Stimulated activated CD4-positive, alpha-beta T cell treated with anti-CD3 and anti-CD28 coated beads, TNF-alpha, amount 100 ng/mL, for 1 hour (primary cell): ENCODE measurements around the gene CALN1.
"Not testable (repeated sequence)": the region's sequence is repeated elsewhere in the genome, so short reads cannot be mapped to it uniquely, and the experiment has no call there.

Source experiments
- DNase-seq, 3 donors: peaks; one replicate each; pipeline ENCODE4 v3.0.0-alpha.2; 2020; ENCODE audit warnings: low read depth in 3 of 3, low spot score in 1 of 3

The CALN1 gene

GRCh38 chr7:72272479-72272878 lies 139.7 kb downstream of the CALN1 start:
- DNase-seq: no peak

GRCh38 chr7:72268796-72269195 lies 143.3 kb downstream of the CALN1 start:
- DNase-seq: no peak

- DNase-seq: no peak
These were observed 144.0 kb downstream of the CALN1 start for GRCh38 chr7:72268090-72268489.

- no peak for DNase-seq
These were observed 144.8 kb downstream of the CALN1 start for GRCh38 chr7:72267291-72267800.

- DNase-seq: no peak
These were observed 145.4 kb downstream of the CALN1 start for GRCh38 chr7:72266771-72267170.

- DNase-seq: no peak
These were observed 146.8 kb downstream of the CALN1 start for GRCh38 chr7:72265071-72265904.

- no peak for DNase-seq
These were observed 151.7 kb downstream of the CALN1 start for GRCh38 chr7:72260406-72260805.

- no peak for DNase-seq
These were observed 154.1 kb downstream of the CALN1 start for GRCh38 chr7:72258074-72258473.

GRCh38 chr7:72254455-72254854 lies 157.7 kb downstream of the CALN1 start:
- no peak for DNase-seq

GRCh38 chr7:72249106-72249505 lies 163.0 kb downstream of the CALN1 start:
- no peak for DNase-seq

- no peak for DNase-seq
These were observed 167.2 kb downstream of the CALN1 start for GRCh38 chr7:72244826-72245398.

- DNase-seq: no peak
These were observed 168.8 kb downstream of the CALN1 start for GRCh38 chr7:72243329-72243728.

- no peak for DNase-seq
These were observed 176.8 kb downstream of the CALN1 start for GRCh38 chr7:72235351-72235750.

- DNase-seq: no peak
These were observed 178.1 kb downstream of the CALN1 start for GRCh38 chr7:72234086-72234485.

- no peak for DNase-seq
These were observed 181.9 kb downstream of the CALN1 start for GRCh38 chr7:72230281-72230680.

- DNase-seq: no peak
These were observed 188.8 kb downstream of the CALN1 start for GRCh38 chr7:72223351-72223750.

GRCh38 chr7:72222136-72222535 lies 190.0 kb downstream of the CALN1 start:
- DNase-seq: no peak

GRCh38 chr7:72219500-72219899 lies 192.6 kb downstream of the CALN1 start:
- no peak for DNase-seq

GRCh38 chr7:72217151-72217550 lies 195.0 kb downstream of the CALN1 start:
- DNase-seq: no peak

- DNase-seq: no peak
These were observed 198.4 kb downstream of the CALN1 start for GRCh38 chr7:72213769-72214168.

GRCh38 chr7:72213081-72213480 lies 199.1 kb downstream of the CALN1 start:
- no peak for DNase-seq

GRCh38 chr7:72211175-72211574 lies 201.0 kb downstream of the CALN1 start:
- DNase-seq: no peak

GRCh38 chr7:72209006-72209405 lies 203.1 kb downstream of the CALN1 start:
- not testable (repeated sequence) for DNase-seq
